HepG2 (cell line): ENCODE measurements around the gene NME1. TPM values are rescaled to one million over a fixed set of nuclear protein-coding genes. Genes with fewer than 3 reads are reported as not detected.

ENCODE experiments used
- ESRRA ChIP-seq: sonication (generic); formaldehyde crosslinking; IDR thresholded peaks from 2 replicates; pipeline ENCODE4 v1.5.1; 2020; ENCODE audit warnings: mild to moderate bottlenecking, low read depth, missing genetic modification reagents
- HCFC1 ChIP-seq: fragments of 150-350 bp; IDR thresholded peaks from 2 replicates; pipeline ENCODE4 v1.6.1; 2014; ENCODE audit warnings: low read depth, low read length
- IRF2 ChIP-seq: IDR thresholded peaks from 2 replicates; pipeline ENCODE4 v1.6.1; 2018; ENCODE audit warnings: missing genetic modification reagents, missing compliant biosample characterization
- MAFK ChIP-seq, 2 experiments: IDR thresholded peaks in 1 of 2; conservative IDR thresholded peaks in 1 of 2; 2 replicates each; pipeline ENCODE4 v1.6.1; 2011; ENCODE audit warnings: improper control_type of control experiment in 2 of 2, low read length in 2 of 2
- MXI1 ChIP-seq: IDR thresholded peaks from 3 replicates; pipeline ENCODE4 v1.6.1; 2012; ENCODE audit warnings: low read depth, low read length, inconsistent platforms, borderline replicate concordance
- ONECUT2 ChIP-seq: sonication (generic); formaldehyde crosslinking; IDR thresholded peaks from 2 replicates; pipeline ENCODE4 v1.4.0; 2020; ENCODE audit warnings: missing genetic modification reagents
- PPARG ChIP-seq: conservative IDR thresholded peaks from 2 replicates; pipeline ENCODE4 v1.6.1; 2016; ENCODE audit warnings: missing biosample characterization, missing genetic modification reagents
- SPEN ChIP-seq: sonication (generic); formaldehyde crosslinking; IDR thresholded peaks from 2 replicates; pipeline ENCODE4 v1.5.1; 2020; ENCODE audit warnings: low read depth, mild to moderate bottlenecking, missing genetic modification reagents
- ZFYVE20 ChIP-seq: sonication (generic); formaldehyde crosslinking; IDR thresholded peaks from 2 replicates; pipeline ENCODE4 v1.8.0; 2023; ENCODE audit warnings: low read depth, mild to moderate bottlenecking, moderate library complexity, missing genetic modification reagents, borderline replicate concordance
- ZNF136 ChIP-seq: sonication (generic); formaldehyde crosslinking; IDR thresholded peaks from 2 replicates; pipeline ENCODE4 v1.8.1; 2022; ENCODE audit warnings: low read depth, mild to moderate bottlenecking, moderate library complexity, missing genetic modification reagents
- ZNF713 ChIP-seq: sonication (generic); formaldehyde crosslinking; IDR thresholded peaks from 2 replicates; pipeline ENCODE4 v1.4.0; 2020; ENCODE audit warnings: mild to moderate bottlenecking, missing genetic modification reagents
- polyA plus RNA-seq, 8 experiments: library from polyadenylated mRNA; depleted of rRNA in 3 of 8; stranded (reverse) in 7 of 8; unstranded in 1 of 8; fragments of >200 nt; fragmentation: Illumina TruSeq in 4 of 8; extraction: Trizol in 4 of 8; gene quantifications; 2 replicates each; pipeline versions ENCODE4 v1.2.1 to v1.2.3, GENCODE V29; 2011 to 2016; ENCODE audit warnings: low read depth in 4 of 8, missing spikeins in 1 of 8, mixed read lengths in 1 of 8; ENCODE audit not compliant: insufficient read depth in 1 of 8
- total RNA-seq, 5 experiments: library from RNA; depleted of rRNA; stranded (reverse); fragments of >200 nt; fragmentation: Illumina TruSeq; extraction: Trizol; gene quantifications; 2 replicates each; pipeline ENCODE4 v1.2.3, GENCODE V29; 2016; ENCODE audit warnings: low read depth in 1 of 5
- TF ChIP-seq, protein P1 (sequence below): sonication (generic); formaldehyde crosslinking; IDR thresholded peaks from 2 replicates; pipeline ENCODE4 v1.4.0; 2020; ENCODE audit warnings: missing genetic modification reagents
- TF ChIP-seq, protein P2 (sequence below): sonication (generic); formaldehyde crosslinking; IDR thresholded peaks from 2 replicates; pipeline ENCODE4 v1.9.0; 2021; ENCODE audit warnings: missing genetic modification reagents, borderline replicate concordance
- TF ChIP-seq, protein P3 (sequence below): sonication (generic); formaldehyde crosslinking; IDR thresholded peaks from 2 replicates; pipeline ENCODE4 v1.4.0; 2020; ENCODE audit warnings: mild to moderate bottlenecking, low read depth, missing genetic modification reagents
- TF ChIP-seq, protein P4 (sequence below): sonication (generic); formaldehyde crosslinking; IDR thresholded peaks from 2 replicates; pipeline ENCODE4; 2020; ENCODE audit warnings: missing genetic modification reagents, mild to moderate bottlenecking, borderline replicate concordance
- TF ChIP-seq, protein P5 (sequence below): sonication (generic); formaldehyde crosslinking; IDR thresholded peaks from 2 replicates; pipeline ENCODE4 v1.4.0; 2020; ENCODE audit warnings: low read depth, mild to moderate bottlenecking, missing genetic modification reagents

Gene NME1
- total and polyA plus RNA-seq, 2 of the 13 experiments (the other 11 are each of a cell fraction or from before 2014, with no cell fraction given): 295 to 516 TPM

DNA sequence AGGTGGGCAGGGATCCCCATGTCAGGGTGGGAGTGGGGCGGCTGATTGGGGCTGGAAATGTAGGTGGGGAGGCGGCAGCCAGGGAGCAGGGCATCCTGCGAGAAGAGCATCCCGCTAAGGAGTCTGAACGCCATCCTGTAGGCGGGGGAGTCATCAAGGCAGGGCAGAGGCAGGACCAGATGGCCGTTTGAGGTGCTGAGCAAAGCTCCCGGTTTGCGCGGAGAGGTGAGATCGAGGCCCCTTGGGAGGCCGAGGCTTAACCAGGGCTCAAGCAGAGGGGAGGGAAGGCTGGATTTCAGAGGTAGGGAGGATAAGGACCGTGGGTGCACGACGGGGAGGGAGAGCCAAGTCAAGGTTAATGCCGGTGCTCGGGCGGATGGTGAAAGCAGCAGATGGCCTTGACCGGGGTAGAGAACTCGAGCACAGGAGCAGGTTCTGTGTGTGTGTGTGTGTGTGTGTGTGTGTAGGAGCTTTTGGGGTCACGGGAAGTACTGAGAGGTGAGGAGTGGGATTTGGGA, 12.4 kb downstream of the NME1 start (continued):
- TF ChIP-seq ZNF136 (CRISPR knock-in tag) (0 out of 2 replicates have a peak, but pooled peaks have one; percentile 29), PPARG (CRISPR knock-in tag) (no peak), IRF2 (no peak), MAFK (conservative IDR thresholded peaks at IDR 0.05 in 1 of 2, IDR thresholded peaks at IDR 0.05 in 1 of 2; ENCODE audit: low read length in 2 of 2) (no peak), ZNF713 (no peak), ESRRA (CRISPR knock-in tag) (no peak), SPEN (0 out of 2 replicates have a peak, but pooled peaks have one; percentile 13), ONECUT2 (CRISPR knock-in tag) (0 out of 2 replicates have a peak, but pooled peaks have one; percentile 33), MXI1 (no peak), HCFC1 (no peak), ZFYVE20 (CRISPR knock-in tag) (no peak)
- TF ChIP-seq, protein P1, sequence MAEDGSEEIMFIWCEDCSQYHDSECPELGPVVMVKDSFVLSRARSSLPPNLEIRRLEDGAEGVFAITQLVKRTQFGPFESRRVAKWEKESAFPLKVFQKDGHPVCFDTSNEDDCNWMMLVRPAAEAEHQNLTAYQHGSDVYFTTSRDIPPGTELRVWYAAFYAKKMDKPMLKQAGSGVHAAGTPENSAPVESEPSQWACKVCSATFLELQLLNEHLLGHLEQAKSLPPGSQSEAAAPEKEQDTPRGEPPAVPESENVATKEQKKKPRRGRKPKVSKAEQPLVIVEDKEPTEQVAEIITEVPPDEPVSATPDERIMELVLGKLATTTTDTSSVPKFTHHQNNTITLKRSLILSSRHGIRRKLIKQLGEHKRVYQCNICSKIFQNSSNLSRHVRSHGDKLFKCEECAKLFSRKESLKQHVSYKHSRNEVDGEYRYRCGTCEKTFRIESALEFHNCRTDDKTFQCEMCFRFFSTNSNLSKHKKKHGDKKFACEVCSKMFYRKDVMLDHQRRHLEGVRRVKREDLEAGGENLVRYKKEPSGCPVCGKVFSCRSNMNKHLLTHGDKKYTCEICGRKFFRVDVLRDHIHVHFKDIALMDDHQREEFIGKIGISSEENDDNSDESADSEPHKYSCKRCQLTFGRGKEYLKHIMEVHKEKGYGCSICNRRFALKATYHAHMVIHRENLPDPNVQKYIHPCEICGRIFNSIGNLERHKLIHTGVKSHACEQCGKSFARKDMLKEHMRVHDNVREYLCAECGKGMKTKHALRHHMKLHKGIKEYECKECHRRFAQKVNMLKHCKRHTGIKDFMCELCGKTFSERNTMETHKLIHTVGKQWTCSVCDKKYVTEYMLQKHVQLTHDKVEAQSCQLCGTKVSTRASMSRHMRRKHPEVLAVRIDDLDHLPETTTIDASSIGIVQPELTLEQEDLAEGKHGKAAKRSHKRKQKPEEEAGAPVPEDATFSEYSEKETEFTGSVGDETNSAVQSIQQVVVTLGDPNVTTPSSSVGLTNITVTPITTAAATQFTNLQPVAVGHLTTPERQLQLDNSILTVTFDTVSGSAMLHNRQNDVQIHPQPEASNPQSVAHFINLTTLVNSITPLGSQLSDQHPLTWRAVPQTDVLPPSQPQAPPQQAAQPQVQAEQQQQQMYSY (CRISPR knock-in tag): no peak; the same call in 1 of the 2 replicates
- TF ChIP-seq, protein P2, sequence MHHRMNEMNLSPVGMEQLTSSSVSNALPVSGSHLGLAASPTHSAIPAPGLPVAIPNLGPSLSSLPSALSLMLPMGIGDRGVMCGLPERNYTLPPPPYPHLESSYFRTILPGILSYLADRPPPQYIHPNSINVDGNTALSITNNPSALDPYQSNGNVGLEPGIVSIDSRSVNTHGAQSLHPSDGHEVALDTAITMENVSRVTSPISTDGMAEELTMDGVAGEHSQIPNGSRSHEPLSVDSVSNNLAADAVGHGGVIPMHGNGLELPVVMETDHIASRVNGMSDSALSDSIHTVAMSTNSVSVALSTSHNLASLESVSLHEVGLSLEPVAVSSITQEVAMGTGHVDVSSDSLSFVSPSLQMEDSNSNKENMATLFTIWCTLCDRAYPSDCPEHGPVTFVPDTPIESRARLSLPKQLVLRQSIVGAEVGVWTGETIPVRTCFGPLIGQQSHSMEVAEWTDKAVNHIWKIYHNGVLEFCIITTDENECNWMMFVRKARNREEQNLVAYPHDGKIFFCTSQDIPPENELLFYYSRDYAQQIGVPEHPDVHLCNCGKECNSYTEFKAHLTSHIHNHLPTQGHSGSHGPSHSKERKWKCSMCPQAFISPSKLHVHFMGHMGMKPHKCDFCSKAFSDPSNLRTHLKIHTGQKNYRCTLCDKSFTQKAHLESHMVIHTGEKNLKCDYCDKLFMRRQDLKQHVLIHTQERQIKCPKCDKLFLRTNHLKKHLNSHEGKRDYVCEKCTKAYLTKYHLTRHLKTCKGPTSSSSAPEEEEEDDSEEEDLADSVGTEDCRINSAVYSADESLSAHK: no peak
- TF ChIP-seq, protein P3, sequence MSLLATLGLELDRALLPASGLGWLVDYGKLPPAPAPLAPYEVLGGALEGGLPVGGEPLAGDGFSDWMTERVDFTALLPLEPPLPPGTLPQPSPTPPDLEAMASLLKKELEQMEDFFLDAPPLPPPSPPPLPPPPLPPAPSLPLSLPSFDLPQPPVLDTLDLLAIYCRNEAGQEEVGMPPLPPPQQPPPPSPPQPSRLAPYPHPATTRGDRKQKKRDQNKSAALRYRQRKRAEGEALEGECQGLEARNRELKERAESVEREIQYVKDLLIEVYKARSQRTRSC (CRISPR knock-in tag): no peak
- TF ChIP-seq, protein P4, sequence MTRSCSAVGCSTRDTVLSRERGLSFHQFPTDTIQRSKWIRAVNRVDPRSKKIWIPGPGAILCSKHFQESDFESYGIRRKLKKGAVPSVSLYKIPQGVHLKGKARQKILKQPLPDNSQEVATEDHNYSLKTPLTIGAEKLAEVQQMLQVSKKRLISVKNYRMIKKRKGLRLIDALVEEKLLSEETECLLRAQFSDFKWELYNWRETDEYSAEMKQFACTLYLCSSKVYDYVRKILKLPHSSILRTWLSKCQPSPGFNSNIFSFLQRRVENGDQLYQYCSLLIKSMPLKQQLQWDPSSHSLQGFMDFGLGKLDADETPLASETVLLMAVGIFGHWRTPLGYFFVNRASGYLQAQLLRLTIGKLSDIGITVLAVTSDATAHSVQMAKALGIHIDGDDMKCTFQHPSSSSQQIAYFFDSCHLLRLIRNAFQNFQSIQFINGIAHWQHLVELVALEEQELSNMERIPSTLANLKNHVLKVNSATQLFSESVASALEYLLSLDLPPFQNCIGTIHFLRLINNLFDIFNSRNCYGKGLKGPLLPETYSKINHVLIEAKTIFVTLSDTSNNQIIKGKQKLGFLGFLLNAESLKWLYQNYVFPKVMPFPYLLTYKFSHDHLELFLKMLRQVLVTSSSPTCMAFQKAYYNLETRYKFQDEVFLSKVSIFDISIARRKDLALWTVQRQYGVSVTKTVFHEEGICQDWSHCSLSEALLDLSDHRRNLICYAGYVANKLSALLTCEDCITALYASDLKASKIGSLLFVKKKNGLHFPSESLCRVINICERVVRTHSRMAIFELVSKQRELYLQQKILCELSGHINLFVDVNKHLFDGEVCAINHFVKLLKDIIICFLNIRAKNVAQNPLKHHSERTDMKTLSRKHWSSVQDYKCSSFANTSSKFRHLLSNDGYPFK (CRISPR knock-in tag): peak; percentile 40; the same call in 1 of the 2 replicates
- TF ChIP-seq, protein P5, sequence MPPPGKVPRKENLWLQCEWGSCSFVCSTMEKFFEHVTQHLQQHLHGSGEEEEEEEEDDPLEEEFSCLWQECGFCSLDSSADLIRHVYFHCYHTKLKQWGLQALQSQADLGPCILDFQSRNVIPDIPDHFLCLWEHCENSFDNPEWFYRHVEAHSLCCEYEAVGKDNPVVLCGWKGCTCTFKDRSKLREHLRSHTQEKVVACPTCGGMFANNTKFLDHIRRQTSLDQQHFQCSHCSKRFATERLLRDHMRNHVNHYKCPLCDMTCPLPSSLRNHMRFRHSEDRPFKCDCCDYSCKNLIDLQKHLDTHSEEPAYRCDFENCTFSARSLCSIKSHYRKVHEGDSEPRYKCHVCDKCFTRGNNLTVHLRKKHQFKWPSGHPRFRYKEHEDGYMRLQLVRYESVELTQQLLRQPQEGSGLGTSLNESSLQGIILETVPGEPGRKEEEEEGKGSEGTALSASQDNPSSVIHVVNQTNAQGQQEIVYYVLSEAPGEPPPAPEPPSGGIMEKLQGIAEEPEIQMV (CRISPR knock-in tag): no peak
